Esophagus muscularis mucosa (tissue), 4 donors: ENCODE data around the gene UFD1.

ENCODE experiments used
- CTCF ChIP-seq, 3 experiments: fragments of 200-600 bp in 2 of 3; fragments of 450-650 bp in 1 of 3; sonication (generic) in 2 of 3; IDR thresholded peaks; one replicate each; pipeline ENCODE4 v1.5.1; 2017 to 2019; ENCODE audit warnings: antibody characterized with exemption in 3 of 3, mild to moderate bottlenecking in 2 of 3, moderate library complexity in 1 of 3
- EP300 ChIP-seq: sonication (generic); formaldehyde crosslinking; IDR thresholded peaks from one replicate; pipeline ENCODE4 v1.6.1; 2017; ENCODE audit warnings: antibody characterized with exemption
- POLR2A ChIP-seq: fragments of 450-650 bp; IDR thresholded peaks from one replicate; pipeline ENCODE4 v1.6.1; 2017; ENCODE audit warnings: antibody characterized with exemption, moderate library complexity, mild to moderate bottlenecking, low read depth
- POLR2AphosphoS5 ChIP-seq, 2 donors: sonication (generic); formaldehyde crosslinking; IDR thresholded peaks; one replicate each; pipeline ENCODE4 v1.6.1; 2017; ENCODE audit warnings: antibody characterized with exemption in 2 of 2

DNA sequence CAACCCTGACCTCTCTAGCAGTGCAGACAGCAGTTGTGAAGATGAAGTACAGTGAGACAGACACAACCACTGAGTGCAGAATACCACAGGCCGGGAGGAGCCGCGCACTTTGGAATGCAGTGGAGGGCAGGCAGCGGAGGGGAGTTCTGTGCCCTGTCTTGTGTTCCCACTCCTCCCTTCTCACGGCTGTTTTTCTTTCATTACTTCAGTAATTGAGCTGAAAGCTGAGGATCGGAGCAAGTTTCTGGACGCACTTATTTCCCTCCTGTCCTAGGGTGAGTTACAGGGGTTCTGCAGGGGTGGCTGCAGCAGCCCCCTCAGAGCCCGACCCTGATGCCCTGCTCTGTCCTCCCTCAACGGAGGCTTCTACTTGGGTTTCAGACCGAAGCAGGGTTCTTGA lies 39.6 kb upstream of the UFD1 start:
- no peak for TF ChIP-seq CTCF (IDR thresholded peaks at IDR 0.05)
- no peak for TF ChIP-seq POLR2A
- no peak for TF ChIP-seq POLR2AphosphoS5 (IDR thresholded peaks at IDR 0.05)
- no peak for TF ChIP-seq EP300
